ENCODE results near the gene CXCL16.

GRCh38 chr17:4759776-4760236 is 20.1 kb upstream of the CXCL16 start:
- TF ChIP-seq CTCF (IDR thresholded peaks at IDR 0.05; ENCODE audit: low read length) (no peak), EZH2phosphoT487 (IDR thresholded peaks at IDR 0.05; ENCODE audit: low read length) (no peak), EZH2 (optimal IDR thresholded peaks at IDR 0.05; ENCODE audit: low read depth, low read length) (no peak)
